Measurements from ENCODE around the gene ZNF579. TPM values are rescaled to one million over a fixed set of nuclear protein-coding genes. Genes with fewer than 3 reads are reported as not detected.
A peak's percentile ranks its signal among the peaks of the same experiment; 100 is the strongest.

Gene ZNF579, protein sequence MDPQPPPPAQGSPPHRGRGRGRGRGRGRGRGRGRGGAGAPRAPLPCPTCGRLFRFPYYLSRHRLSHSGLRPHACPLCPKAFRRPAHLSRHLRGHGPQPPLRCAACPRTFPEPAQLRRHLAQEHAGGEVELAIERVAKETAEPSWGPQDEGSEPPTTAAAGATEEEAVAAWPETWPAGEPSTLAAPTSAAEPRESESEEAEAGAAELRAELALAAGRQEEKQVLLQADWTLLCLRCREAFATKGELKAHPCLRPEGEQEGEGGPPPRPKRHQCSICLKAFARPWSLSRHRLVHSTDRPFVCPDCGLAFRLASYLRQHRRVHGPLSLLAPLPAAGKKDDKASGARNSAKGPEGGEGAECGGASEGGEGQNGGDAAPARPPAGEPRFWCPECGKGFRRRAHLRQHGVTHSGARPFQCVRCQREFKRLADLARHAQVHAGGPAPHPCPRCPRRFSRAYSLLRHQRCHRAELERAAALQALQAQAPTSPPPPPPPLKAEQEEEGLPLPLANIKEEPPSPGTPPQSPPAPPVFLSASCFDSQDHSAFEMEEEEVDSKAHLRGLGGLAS
- total RNA-seq (10 to 100 TPM in 4 of 10 donors, 1 to 10 TPM in 6; 7.1 to 16.9 (median 9.6) TPM), polyA plus RNA-seq (10 to 100 TPM; 13.1 to 23.8 TPM)
- long read RNA-seq, donor 1, transcript ZNF579-201 (2 exons, 2,899 nt) = major isoform, 7 of 14 reads
- long read RNA-seq, donor 1, partial matches to known transcripts = 0 of 14 reads
- long read RNA-seq, donor 1, other reads (novel, unspliced or antisense) = 7 of 14 reads
- long read RNA-seq, donor 2, partial matches to known transcripts = 0 of 11 reads
- long read RNA-seq, donor 2, other reads (novel, unspliced or antisense) = 7 of 11 reads
- long read RNA-seq, donor 3, partial matches to known transcripts = 0 of 2 reads
- long read RNA-seq, donor 3, other reads (novel, unspliced or antisense) = 2 of 2 reads

DNA sequence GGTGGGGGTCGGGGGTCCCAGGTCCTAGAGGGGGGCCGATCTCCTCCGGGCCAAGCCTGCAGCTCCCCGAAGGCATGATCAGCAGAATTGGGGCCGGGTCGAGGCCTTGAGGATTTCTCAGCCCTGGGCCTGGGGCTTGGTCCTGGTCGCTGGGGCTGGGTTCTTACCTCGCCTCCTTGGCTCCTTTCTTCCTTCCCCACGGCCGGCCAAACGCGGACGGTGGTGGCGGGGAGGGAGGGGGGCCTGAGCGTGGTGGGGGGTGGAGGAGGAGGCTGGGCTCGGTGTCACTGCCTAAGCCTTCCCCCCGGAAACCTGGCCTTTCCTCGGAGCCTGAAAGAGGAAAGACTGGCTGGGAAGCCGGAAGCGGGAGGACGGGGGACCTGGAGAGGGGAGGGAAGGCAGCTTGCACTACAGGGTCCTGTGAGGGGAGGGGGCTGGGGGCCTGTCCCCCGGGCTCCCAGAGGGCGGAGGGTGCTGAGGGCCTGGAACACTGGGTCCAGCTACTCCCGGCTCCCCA is at the start of gene ZNF579:
TSS of gene ZNF579 (minus strand) at position 221 of the 517 bp plus-strand sequence. CDS start 1,209 bp downstream, outside the sequence.
- TF ChIP-seq, protein P1, sequence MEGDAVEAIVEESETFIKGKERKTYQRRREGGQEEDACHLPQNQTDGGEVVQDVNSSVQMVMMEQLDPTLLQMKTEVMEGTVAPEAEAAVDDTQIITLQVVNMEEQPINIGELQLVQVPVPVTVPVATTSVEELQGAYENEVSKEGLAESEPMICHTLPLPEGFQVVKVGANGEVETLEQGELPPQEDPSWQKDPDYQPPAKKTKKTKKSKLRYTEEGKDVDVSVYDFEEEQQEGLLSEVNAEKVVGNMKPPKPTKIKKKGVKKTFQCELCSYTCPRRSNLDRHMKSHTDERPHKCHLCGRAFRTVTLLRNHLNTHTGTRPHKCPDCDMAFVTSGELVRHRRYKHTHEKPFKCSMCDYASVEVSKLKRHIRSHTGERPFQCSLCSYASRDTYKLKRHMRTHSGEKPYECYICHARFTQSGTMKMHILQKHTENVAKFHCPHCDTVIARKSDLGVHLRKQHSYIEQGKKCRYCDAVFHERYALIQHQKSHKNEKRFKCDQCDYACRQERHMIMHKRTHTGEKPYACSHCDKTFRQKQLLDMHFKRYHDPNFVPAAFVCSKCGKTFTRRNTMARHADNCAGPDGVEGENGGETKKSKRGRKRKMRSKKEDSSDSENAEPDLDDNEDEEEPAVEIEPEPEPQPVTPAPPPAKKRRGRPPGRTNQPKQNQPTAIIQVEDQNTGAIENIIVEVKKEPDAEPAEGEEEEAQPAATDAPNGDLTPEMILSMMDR (IDR thresholded peaks at IDR 0.05) = no peak

DNA sequence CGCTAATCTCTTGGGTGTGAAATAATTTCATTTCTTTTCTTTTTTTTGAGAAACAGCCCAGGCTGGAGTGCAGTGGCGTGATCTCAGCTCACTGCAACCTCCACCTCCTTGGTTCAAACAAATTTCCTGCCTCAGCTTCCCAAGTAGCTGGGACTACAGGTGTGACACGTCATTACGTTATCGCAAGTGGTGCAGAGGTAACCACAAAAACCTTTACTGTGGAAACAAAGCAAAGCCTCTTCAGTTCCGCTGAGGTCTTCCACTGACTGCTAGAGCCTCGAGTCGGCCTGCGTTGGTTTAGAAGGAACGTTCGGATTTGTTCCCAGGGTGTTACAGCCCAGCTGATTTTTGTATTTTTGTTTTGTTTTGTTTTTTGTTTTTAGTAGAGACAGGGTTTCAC is 45.7 kb upstream of the ZNF579 start:
- intact Hi-C loops (cut with DNase I) = loop anchor here in 3 of 10 donors (5.0 kb wide), 2 partner anchors 109 to 114 kb away; no protein-coding TSS in a partner anchor
- WGBS, 2 donors = 89 to 94% methylated on average over 11 of the region's 11 CpGs
- TF ChIP-seq, protein P1 (IDR thresholded peaks at IDR 0.05) = no peak
- H3K36me3 ChIP-seq = peaks cover 0 to 15% (median 7%) of the 10 kb centered on the region in 9 donors
- ATAC-seq = no peak
- no peaks in the 10 kb centered on the region for H3K9me3 ChIP-seq
- DNase-seq = no peak
- no peak overlapping the region for H3K27ac ChIP-seq
- H3K4me1 ChIP-seq = peaks cover 5 to 24% (median 15%) of the 10 kb centered on the region in 9 donors
- H3K4me3 ChIP-seq = no peak overlapping the region
- H3K27me3 ChIP-seq = no peaks in the 10 kb centered on the region

More for the DNA sequence above, at the start of gene ZNF579:
- H3K27ac ChIP-seq = peak within 1 kb of the TSS; percentile 94 to 99 (median 96)
- no peaks in the 10 kb centered on the region for H3K9me3 ChIP-seq
- intact Hi-C loops (cut with DNase I) = loop anchor here in 3 of 10 donors (1.0 to 5.0 kb wide), 4 partner anchors 16 to 64 kb away; no protein-coding TSS in a partner anchor
- DNase-seq (peak; percentile 87 to 92), ATAC-seq (peak; percentile 86 to 95 (median 89))
- 1 to 2% methylated on average over 17 to 23 of the region's 24 CpGs for WGBS, 2 donors
- H3K36me3 ChIP-seq = peaks cover 0 to 24% (median 7%) of the 10 kb centered on the region in 9 donors
- H3K4me3 ChIP-seq = peak within 1 kb of the TSS; percentile 84 to 100 (median 94)
- H3K4me1 ChIP-seq = peaks cover 0 to 22% (median 16%) of the 10 kb centered on the region in 9 donors
- H3K27me3 ChIP-seq = peaks cover 0 to 10% (median 0%) of the 10 kb centered on the region in 7 donors

DNA sequence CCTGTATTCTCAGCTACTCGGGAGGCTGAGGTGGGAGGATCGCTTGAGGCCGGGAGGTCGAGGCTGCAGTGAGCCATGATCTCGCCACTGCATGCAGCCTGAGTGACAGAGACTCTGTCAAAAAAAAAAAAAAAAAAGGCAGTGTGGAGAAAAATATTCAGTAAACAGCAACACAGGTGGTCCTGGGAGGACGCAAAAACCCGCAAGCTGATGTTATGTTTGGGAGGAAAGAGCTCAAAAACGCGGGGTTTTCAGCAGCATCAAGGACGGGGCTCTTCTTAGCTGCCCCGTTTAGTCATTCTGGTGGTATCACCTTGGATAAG is 44.3 kb upstream of the ZNF579 start:
- peak overlapping the region; percentile 32 to 63 (median 58) for H3K4me3 ChIP-seq
- no peak for ATAC-seq
- intact Hi-C loops (cut with DNase I) = loop anchor here in 4 of 10 donors (2.0 to 5.0 kb wide), 4 partner anchors 18 to 113 kb away; no protein-coding TSS in a partner anchor
- 55 to 56% methylated on average over 11 of the region's 11 CpGs for WGBS, 2 donors
- peak overlapping the region in 7 of 10 donors; percentile 85 to 97 (median 94) for H3K27ac ChIP-seq
- peaks cover 5 to 38% (median 15%) of the 10 kb centered on the region in 9 donors for H3K4me1 ChIP-seq
- TF ChIP-seq, protein P1 (IDR thresholded peaks at IDR 0.05) = no peak
- no peaks in the 10 kb centered on the region for H3K9me3 ChIP-seq
- no peak for DNase-seq
- no peaks in the 10 kb centered on the region for H3K27me3 ChIP-seq
- peaks cover 0 to 19% (median 7%) of the 10 kb centered on the region in 9 donors for H3K36me3 ChIP-seq
